HCT116 (cell line): ENCODE measurements around the gene CACNB3. TPM values are rescaled to one million over a fixed set of nuclear protein-coding genes. Genes with fewer than 3 reads are reported as not detected.
A peak's percentile ranks its signal among the peaks of the same experiment; 100 is the strongest.

Source experiments
- ATAC-seq: fragments of 200-7000 bp; cut with Tn5 transposase; 2 replicates; pipeline ENCODE4 v1.9.1; 2020; ENCODE audit warnings: mild to moderate bottlenecking, moderate library complexity
- BruUV-seq: library from RNA; stranded (reverse); fragments of 400-500 nt; replicated peaks from 2 replicates; lab custom pipeline; 2021; lab: Mats Ljungman, UMichigan
- CTCF ChIA-PET: fragments of 300-600 bp; sonication (Branson Sonifier 250); formaldehyde crosslinking; loops from one replicate; lab custom pipeline; 2021; ENCODE audit warnings: antibody characterized with exemption; lab: Charles Lee
- POLR2A ChIA-PET: fragments of 300-600, 350-600 bp; sonication (Branson Sonifier 250); formaldehyde crosslinking; loops from one replicate; lab custom pipeline; 2021; ENCODE audit warnings: antibody characterized with exemption; lab: Charles Lee
- RAD21 ChIA-PET, 2 experiments: fragments of 300-600 bp; sonication (Branson Sonifier 250); formaldehyde crosslinking; loops; one replicate each; lab custom pipeline; 2023; ENCODE audit warnings: low total read pairs in 2 of 2; ENCODE audit not compliant: uncharacterized antibody in 2 of 2, unreplicated experiment in 2 of 2, low non-redundant PET in 1 of 2; lab: Charles Lee
- DNase-seq: peaks from one replicate; pipeline ENCODE4 v3.0.0-alpha.2; 2010; ENCODE audit warnings: low read depth, low spot score
- H2AFZ ChIP-seq: fragments of 200-600 bp; shearing (Covaris generic), sonication (generic); 2 replicates; pipeline ENCODE4 v1.6.1; 2017; ENCODE audit warnings: low read depth, mixed run types, mixed read lengths, antibody characterized with exemption, low read length; ENCODE audit not compliant: poor library complexity, severe bottlenecking
- H3K27ac ChIP-seq: 2 replicates; pipeline ENCODE4 v1.5.1; 2012; ENCODE audit warnings: low read depth, low read length
- H3K27me3 ChIP-seq: fragments of 200-600 bp; sonication (generic); 2 replicates; pipeline ENCODE4 v1.6.1; 2016; ENCODE audit warnings: mixed run types, low read length, mixed read lengths; ENCODE audit not compliant: insufficient read depth
- H3K36me3 ChIP-seq, 2 experiments: fragments of 200-500 bp in 1 of 2; fragments of 200-600 bp in 1 of 2; sonication (Bioruptor generic) in 1 of 2; sonication (generic) in 1 of 2; 2 replicates each; pipeline versions ENCODE4 v1.5.1 to v1.6.1; 2014 to 2016; ENCODE audit warnings: low read length in 2 of 2, inconsistent platforms in 1 of 2, mixed read lengths in 1 of 2, mixed run types in 1 of 2; ENCODE audit not compliant: insufficient read depth in 2 of 2, control insufficient read depth in 1 of 2
- H3K4me1 ChIP-seq, 2 experiments: fragments of 200-600 bp in 1 of 2; sonication (generic) in 1 of 2; 2 replicates each; pipeline versions ENCODE4 v1.5.1 to v1.6.1; 2012 to 2017; ENCODE audit warnings: low read length in 2 of 2, inconsistent platforms in 1 of 2, mild to moderate bottlenecking in 1 of 2, mixed read lengths in 1 of 2, mixed run types in 1 of 2, moderate library complexity in 1 of 2; ENCODE audit not compliant: insufficient read depth in 2 of 2, control insufficient read depth in 1 of 2
- H3K4me2 ChIP-seq: fragments of 200-600 bp; sonication (generic); 2 replicates; pipeline ENCODE4 v1.6.1; 2017; ENCODE audit warnings: mixed run types, low read length, mixed read lengths
- H3K4me3 ChIP-seq, 2 experiments: fragments of 200-600 bp in 1 of 2; sonication (generic) in 1 of 2; replicated peaks in 1 of 2; 2 replicates each; pipeline ENCODE4 v1.5.1; 2011 to 2016; ENCODE audit warnings: low read length in 2 of 2, control low read depth in 1 of 2, low read depth in 1 of 2, mild to moderate bottlenecking in 1 of 2, mixed read lengths in 1 of 2, mixed run types in 1 of 2
- H3K79me2 ChIP-seq: fragments of 200-600 bp; sonication (generic); 2 replicates; pipeline ENCODE4 v1.6.1; 2017; ENCODE audit warnings: mild to moderate bottlenecking, mixed run types, low read length, moderate library complexity, mixed read lengths; ENCODE audit not compliant: insufficient read depth
- H3K9ac ChIP-seq: fragments of 200-600 bp; sonication (generic); 2 replicates; pipeline ENCODE4 v1.6.1; 2016; ENCODE audit warnings: low read length, mixed read lengths
- H3K9me2 ChIP-seq: fragments of 200-600 bp; sonication (generic), shearing (Covaris generic); 2 replicates; pipeline ENCODE4 v1.6.1; 2017; ENCODE audit warnings: mixed run types, mild to moderate bottlenecking, moderate library complexity; ENCODE audit not compliant: insufficient read depth
- H3K9me3 ChIP-seq, 2 experiments: fragments of 200-500 bp in 1 of 2; fragments of 200-600 bp in 1 of 2; sonication (Bioruptor generic) in 1 of 2; sonication (generic) in 1 of 2; 2 replicates each; pipeline ENCODE4 v1.6.1; 2014 to 2017; ENCODE audit warnings: low read length in 2 of 2, mixed read lengths in 2 of 2, inconsistent platforms in 1 of 2, low read depth in 1 of 2, mild to moderate bottlenecking in 1 of 2, mixed run types in 1 of 2, moderate library complexity in 1 of 2; ENCODE audit not compliant: control insufficient read depth in 1 of 2, insufficient read depth in 1 of 2
- H4K20me1 ChIP-seq: fragments of 200-600 bp; sonication (generic), shearing (Covaris generic); 2 replicates; pipeline ENCODE4 v1.6.1; 2017; ENCODE audit warnings: mixed run types, mild to moderate bottlenecking, moderate library complexity; ENCODE audit not compliant: insufficient read depth
- CBX3 ChIP-seq: IDR thresholded peaks from 2 replicates; pipeline ENCODE4 v1.6.1; 2012; ENCODE audit warnings: low read depth
- CEBPB ChIP-seq: IDR thresholded peaks from 2 replicates; pipeline ENCODE4 v1.6.1; 2012; ENCODE audit warnings: low read depth
- CTCF ChIP-seq, 3 experiments: fragments of 200-600 bp in 1 of 3; sonication (generic) in 1 of 3; IDR thresholded peaks in 2 of 3; conservative IDR thresholded peaks in 1 of 3; 2 replicates each; pipeline ENCODE4 v1.5.1; 2012 to 2017; ENCODE audit warnings: low read depth in 2 of 3, low read length in 2 of 3, antibody characterized with exemption in 1 of 3, borderline replicate concordance in 1 of 3, control low read depth in 1 of 3, mild to moderate bottlenecking in 1 of 3, mixed read lengths in 1 of 3, mixed run types in 1 of 3, moderate library complexity in 1 of 3; ENCODE audit not compliant: insufficient read depth in 1 of 3
- EZH2 ChIP-seq: fragments of 200-600 bp; sonication (generic); IDR thresholded peaks from 2 replicates; pipeline ENCODE4 v1.6.1; 2017; ENCODE audit warnings: antibody characterized with exemption, mixed run types
- MAX ChIP-seq: IDR thresholded peaks from 2 replicates; pipeline ENCODE4 v1.6.1; 2012
- RAD21 ChIP-seq: IDR thresholded peaks from 2 replicates; pipeline ENCODE4 v1.6.1; 2012; ENCODE audit warnings: low read depth, mild to moderate bottlenecking
- SIN3A ChIP-seq: IDR thresholded peaks from 2 replicates; pipeline ENCODE4 v1.6.1; 2012; ENCODE audit warnings: low read depth
- SRF ChIP-seq: IDR thresholded peaks from 2 replicates; pipeline ENCODE4 v1.6.1; 2012; ENCODE audit warnings: low read depth
- YY1 ChIP-seq: IDR thresholded peaks from 2 replicates; pipeline ENCODE4 v1.6.1; 2011; ENCODE audit warnings: low read length, low read depth, moderate library complexity, mild to moderate bottlenecking; ENCODE audit not compliant: insufficient replicate concordance; ENCODE audit errors: extremely low read depth
- ZBTB33 ChIP-seq: IDR thresholded peaks from 2 replicates; pipeline ENCODE4 v1.6.1; 2011; ENCODE audit warnings: mild to moderate bottlenecking, low read length, moderate library complexity; ENCODE audit not compliant: insufficient replicate concordance; ENCODE audit errors: extremely low read depth
- intact Hi-C: fragments of 100-400 bp; cut with micrococcal nuclease; formaldehyde crosslinking; loops from 2 replicates; pipeline ENCODE4 v1.10.0; 2022
- total RNA-seq: library from RNA; stranded (reverse); gene quantifications from one replicate; pipeline ENCODE4 v1.2.1, GENCODE V29; 2021; ENCODE audit not compliant: unreplicated experiment
- TF ChIP-seq, protein P1 (sequence below): IDR thresholded peaks from 2 replicates; pipeline ENCODE4 v1.6.1; 2012

Gene CACNB3
- total RNA-seq, 1 experiment from 2014 or later: 22.0 TPM

GRCh38 chr12:48851883-48852733, 33.8 kb downstream of the CACNB3 start, which contains the start of gene DDX23 (continued):
- TF ChIP-seq ZBTB33 (peak; percentile 84), CEBPB (no peak), SRF (no peak), SIN3A (peak; percentile 63; the same call in 1 of the 2 replicates), EZH2 (no peak), CBX3 (no peak; the same call in 1 of the 2 replicates)

GRCh38 chr12:48852734-48853688, 34.7 kb downstream of the CACNB3 start:
- Histone ChIP-seq H3K9me2 (no peaks in the 10 kb centered on the region), H3K4me2 (peak overlapping the region; percentile 95), H3K27ac (peak overlapping the region; percentile 37), H3K27me3 (no peaks in the 10 kb centered on the region), H3K36me3 (peaks cover 4 to 5% of the 10 kb centered on the region in 2 experiments; a peak in 2 of 4 replicates), H3K4me1 (peaks cover 10 to 15% of the 10 kb centered on the region in 2 experiments; a peak in 3 of 4 replicates), H3K9me3 (no peaks in the 10 kb centered on the region), H3K79me2 (peaks cover 39% of the 10 kb centered on the region), H4K20me1 (no peaks in the 10 kb centered on the region), H3K4me3 (peak overlapping the region; percentile 96 to 99), H2AFZ (peak overlapping the region; percentile 87), H3K9ac (peak overlapping the region; percentile 95)
- ATAC-seq (peak; percentile 45), DNase-seq (peak; percentile 83)
- CTCF ChIA-PET: interaction anchor here (0.6 to 5.5 kb wide), 31 partner anchors 8 to 382 kb away, joined by 3 to 80 read pairs (median 4); partner anchors contain the start of genes ARF3, PRKAG1, RND1 and WNT1
- POLR2A ChIA-PET: interaction anchor here (0.9 to 4.2 kb wide), 6 partner anchors 13 to 278 kb away, joined by 3 to 28 read pairs (median 6); partner anchors contain the start of genes RND1 and TUBA1B
- RAD21 ChIA-PET: interaction anchor here (0.6 to 2.5 kb wide), 9 partner anchors 13 to 143 kb away, joined by 3 to 24 read pairs (median 4); partner anchors contain the start of genes RND1 (in 1 of the 2) and WNT1 (in 1 of the 2)
- BruUV-seq: TSS peak; percentile 97
- intact Hi-C loops: loop anchor here (1.0 kb wide), 4 partner anchors 37 to 142 kb away; no protein-coding TSS in a partner anchor
- peak; percentile 56 for TF ChIP-seq YY1
- no peak for TF ChIP-seq EZH2
- no peak for TF ChIP-seq SIN3A
- no peak for TF ChIP-seq CEBPB
- TF ChIP-seq, protein P1, sequence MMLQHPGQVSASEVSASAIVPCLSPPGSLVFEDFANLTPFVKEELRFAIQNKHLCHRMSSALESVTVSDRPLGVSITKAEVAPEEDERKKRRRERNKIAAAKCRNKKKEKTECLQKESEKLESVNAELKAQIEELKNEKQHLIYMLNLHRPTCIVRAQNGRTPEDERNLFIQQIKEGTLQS: no peak
- peak; percentile 40; the same call in 1 of the 2 replicates for TF ChIP-seq MAX
- peak; percentile 75 to 95 (median 87) for TF ChIP-seq CTCF (IDR thresholded peaks at IDR 0.05 in 2 of 3, conservative IDR thresholded peaks at IDR 0.05 in 1 of 3; ENCODE audit: borderline replicate concordance in 1 of 3, insufficient read depth in 1 of 3, low read depth in 2 of 3, low read length in 2 of 3)
- peak; percentile 95 for TF ChIP-seq RAD21
